K562 (cell line): ENCODE measurements around the gene P4HTM. TPM values are rescaled to one million over a fixed set of nuclear protein-coding genes. Genes with fewer than 3 reads are reported as not detected.

ENCODE experiments used
- ARID3B ChIP-seq: fragments of 250-450 bp; sonication (Bioruptor Pico); IDR thresholded peaks from 2 replicates; pipeline ENCODE4 v1.4.0; 2020; ENCODE audit warnings: borderline replicate concordance
- CBFB ChIP-seq: sonication (generic); formaldehyde crosslinking; IDR thresholded peaks from 2 replicates; pipeline ENCODE4 v1.4.0; 2020; ENCODE audit warnings: mild to moderate bottlenecking, missing genetic modification reagents
- GATAD2B ChIP-seq: fragments of 450-650 bp; IDR thresholded peaks from 2 replicates; pipeline ENCODE4 v1.6.1; 2017; ENCODE audit warnings: mild to moderate bottlenecking, borderline replicate concordance
- PHF8 ChIP-seq: fragments of 200-600 bp; sonication (generic); IDR thresholded peaks from 2 replicates; pipeline ENCODE4 v1.6.1; 2012; ENCODE audit warnings: mixed run types, mild to moderate bottlenecking, inconsistent platforms, low read length, moderate library complexity, borderline replicate concordance
- SIN3A ChIP-seq, 2 experiments: fragments of 150-350 bp in 1 of 2; IDR thresholded peaks; 2 replicates each; pipeline ENCODE4 v1.6.1; 2011 to 2016; ENCODE audit warnings: borderline replicate concordance in 2 of 2, low read depth in 2 of 2, low read length in 2 of 2, mild to moderate bottlenecking in 2 of 2, moderate library complexity in 2 of 2; ENCODE audit not compliant: control insufficient read depth in 1 of 2
- THRB ChIP-seq: fragments of 450-650 bp; formaldehyde crosslinking; conservative IDR thresholded peaks from 2 replicates; pipeline ENCODE4 v1.4.0; 2022; ENCODE audit warnings: mild to moderate bottlenecking, missing genetic modification characterization
- ZNF134 ChIP-seq: fragments of 250-450 bp; sonication (Bioruptor Pico); conservative IDR thresholded peaks from 2 replicates; pipeline ENCODE4 v1.4.0; 2020
- ZNF311 ChIP-seq: fragments of 250-450 bp; sonication (Bioruptor Pico); IDR thresholded peaks from 2 replicates; pipeline ENCODE4 v1.4.0; 2020; ENCODE audit warnings: mild to moderate bottlenecking, moderate library complexity
- ZNF316 ChIP-seq: fragments of 450-650 bp; IDR thresholded peaks from 2 replicates; pipeline ENCODE4 v1.6.1; 2016
- polyA plus RNA-seq, 8 experiments: library from polyadenylated mRNA; depleted of rRNA in 4 of 8; stranded (reverse) in 5 of 8; unstranded in 3 of 8; fragments of >200 nt; fragmentation: Nextera tagmentation in 2 of 8; fragmentation: Illumina TruSeq in 1 of 8; extraction: Ambion mirVana in 2 of 8; extraction: Trizol in 1 of 8; gene quantifications; 2 replicates each; pipeline versions ENCODE4 v1.2.1 to v1.2.3, GENCODE V29; 2011 to 2014; ENCODE audit warnings: inconsistent platforms in 1 of 8, missing spikeins in 1 of 8
- total RNA-seq, 7 experiments: library from RNA; depleted of rRNA in 6 of 7; stranded (reverse); fragments of >200 nt in 6 of 7; fragmentation: Illumina TruSeq in 2 of 7; extraction: Trizol in 2 of 7; gene quantifications; 2 replicates each; pipeline versions ENCODE4 v1.2.1 to v1.2.3, GENCODE V29; 2011 to 2021; ENCODE audit warnings: low replicate concordance in 1 of 7

P4HTM gene
- total and polyA plus RNA-seq, 9 of the 15 experiments (the other 6 are each of a cell fraction or from before 2014, with no cell fraction given), result 0.09 to 0.66 (median 0.25) TPM; not detected in 2

GRCh38 chr3:48952510-48953118 lies 37.4 kb upstream of the P4HTM start (continued):
- no peak for TF ChIP-seq CBFB
- peak; percentile 76 for TF ChIP-seq ZNF316
- no peak for TF ChIP-seq THRB
- no peak for TF ChIP-seq ZNF134 (CRISPR knock-in tag)
- TF ChIP-seq SIN3A (IDR thresholded peaks at IDR 0.05; ENCODE audit: borderline replicate concordance in 2 of 2, control insufficient read depth in 1 of 2, low read depth in 2 of 2, low read length in 2 of 2), result no peak
- no peak for TF ChIP-seq GATAD2B
- no peak for TF ChIP-seq ZNF311 (CRISPR knock-in tag)
- no peak for TF ChIP-seq PHF8
- TF ChIP-seq ARID3B (CRISPR knock-in tag), result no peak
